HG03135 (cell line): ENCODE measurements around the gene CD2AP.

Experiments
- ATAC-seq: cut with Tn5 transposase; IDR thresholded peaks from one replicate; pipeline ENCODE4 v1.9.1; 2021; ENCODE audit warnings: mild to moderate bottlenecking, moderate library complexity; ENCODE audit not compliant: unreplicated experiment

The CD2AP gene

DNA sequence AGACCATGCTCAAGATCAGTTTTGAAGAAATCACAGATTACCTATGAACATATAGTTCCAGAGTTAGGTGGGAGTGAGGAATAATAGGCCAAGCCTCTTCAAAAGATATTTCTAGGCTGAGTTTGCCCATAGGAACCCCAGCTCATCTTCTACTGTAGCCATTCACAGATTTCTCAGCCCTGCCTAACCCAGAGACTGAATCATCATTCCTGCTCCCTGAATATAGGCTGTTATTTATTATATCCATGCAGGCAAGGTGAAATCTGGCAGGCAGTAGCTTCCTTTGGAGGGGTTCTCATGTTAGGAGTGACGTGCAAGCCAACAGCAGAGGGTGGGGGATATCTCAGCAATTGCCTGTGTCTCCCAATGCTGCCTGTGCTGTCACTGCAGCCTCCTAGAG is 195.2 kb downstream of the CD2AP start:
- ATAC-seq = no peak

DNA sequence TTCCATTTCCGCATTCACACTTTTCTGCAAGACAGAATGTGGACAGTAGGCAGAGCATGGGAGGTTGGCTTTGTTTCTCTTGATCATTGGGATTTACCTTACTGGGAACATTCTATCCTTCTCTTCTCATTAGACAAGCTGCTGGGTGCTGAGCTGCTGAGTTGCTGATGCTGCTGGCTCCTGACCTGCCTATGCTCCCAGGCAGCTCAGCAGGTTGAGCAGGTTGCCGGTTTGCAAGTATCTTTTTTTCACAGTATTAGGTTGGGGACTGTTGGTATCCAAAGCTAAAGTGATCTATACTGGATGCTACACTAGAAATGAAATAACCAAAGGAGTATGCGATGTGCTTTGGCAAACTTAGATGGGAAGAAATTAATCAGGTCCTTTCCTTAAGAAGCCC is 197.1 kb downstream of the CD2AP start:
- ATAC-seq = no peak
